Spleen (tissue), 7 donors: ENCODE results near the gene BATF.

Experiments used
- CTCF ChIP-seq, 11 experiments: fragments of 200-600 bp in 7 of 11; fragments of 450-650 bp in 4 of 11; sonication (generic) in 4 of 11; IDR thresholded peaks in 8 of 11; conservative IDR thresholded peaks in 3 of 11; 1 replicate in 7 of 11; 2 replicates in 4 of 11; pipeline versions ENCODE4 v1.4.0 to v1.8.0; 2016 to 2021; ENCODE audit warnings: antibody characterized with exemption in 11 of 11, inconsistent platforms in 4 of 11, mild to moderate bottlenecking in 1 of 11
- POLR2AphosphoS5 ChIP-seq, 3 donors: sonication (generic); formaldehyde crosslinking; IDR thresholded peaks; one replicate each; pipeline ENCODE4 v1.5.1; 2017; ENCODE audit warnings: antibody characterized with exemption in 3 of 3
- donor health status: DM: no; HTN: no; CAD: no; lungs with moderate emphysema.
- donor health status: DM: no; HTN: no; CAD: no.
- donor health status: DM: no; HTN: no; CAD: no.

GRCh38 chr14:75535164-75535898 lies 13.1 kb downstream of the BATF start:
- no peak for TF ChIP-seq POLR2AphosphoS5 (IDR thresholded peaks at IDR 0.05)
- TF ChIP-seq CTCF (IDR thresholded peaks at IDR 0.05 in 8 of 11, conservative IDR thresholded peaks at IDR 0.05 in 3 of 11) = no peak
